ENCODE measurements around the gene OR2V2. TPM values are rescaled to one million over a fixed set of nuclear protein-coding genes. Genes with fewer than 3 reads are reported as not detected.

Gene OR2V2
- not detected in 2 replicates for total RNA-seq

DNA sequence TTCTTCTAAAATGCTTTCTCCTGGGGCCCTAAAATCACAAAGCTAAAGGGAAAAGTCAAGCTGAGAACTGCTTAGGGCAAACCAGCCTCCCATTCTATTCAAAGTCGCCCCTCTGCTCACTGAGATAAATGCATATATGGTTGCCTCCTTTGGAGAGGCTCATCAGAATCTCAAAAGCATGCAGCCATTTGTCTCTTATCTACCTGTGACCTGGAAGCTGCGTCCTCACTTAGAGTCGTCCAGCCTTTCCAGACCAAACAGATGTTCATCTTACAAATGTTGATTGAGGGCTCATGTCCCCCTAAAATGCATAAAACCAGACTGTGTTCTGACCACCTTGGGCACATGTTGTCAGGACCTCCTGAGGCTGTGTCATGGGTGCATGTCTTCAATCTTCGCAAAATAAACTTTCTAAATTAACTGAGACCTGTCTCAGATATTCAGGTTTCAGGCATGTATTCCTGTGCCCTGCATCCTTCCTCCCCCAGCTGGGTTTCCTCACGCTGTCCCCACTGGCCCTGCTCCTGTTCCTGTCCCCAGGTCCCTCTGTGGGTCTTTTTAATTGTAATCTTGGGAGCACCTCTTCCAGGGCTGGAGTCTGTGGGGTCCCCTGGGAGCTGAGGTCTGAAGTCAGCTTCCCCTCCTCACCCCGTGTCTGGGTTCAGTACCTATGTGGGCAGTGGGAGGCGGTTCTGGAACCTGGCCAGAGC is at the start of gene OR2V2:
Gene OR2V2 (plus strand): TSS at position 660 of the 710 bp plus-strand sequence. CDS start 7,357 bp downstream, outside the sequence.

DNA sequence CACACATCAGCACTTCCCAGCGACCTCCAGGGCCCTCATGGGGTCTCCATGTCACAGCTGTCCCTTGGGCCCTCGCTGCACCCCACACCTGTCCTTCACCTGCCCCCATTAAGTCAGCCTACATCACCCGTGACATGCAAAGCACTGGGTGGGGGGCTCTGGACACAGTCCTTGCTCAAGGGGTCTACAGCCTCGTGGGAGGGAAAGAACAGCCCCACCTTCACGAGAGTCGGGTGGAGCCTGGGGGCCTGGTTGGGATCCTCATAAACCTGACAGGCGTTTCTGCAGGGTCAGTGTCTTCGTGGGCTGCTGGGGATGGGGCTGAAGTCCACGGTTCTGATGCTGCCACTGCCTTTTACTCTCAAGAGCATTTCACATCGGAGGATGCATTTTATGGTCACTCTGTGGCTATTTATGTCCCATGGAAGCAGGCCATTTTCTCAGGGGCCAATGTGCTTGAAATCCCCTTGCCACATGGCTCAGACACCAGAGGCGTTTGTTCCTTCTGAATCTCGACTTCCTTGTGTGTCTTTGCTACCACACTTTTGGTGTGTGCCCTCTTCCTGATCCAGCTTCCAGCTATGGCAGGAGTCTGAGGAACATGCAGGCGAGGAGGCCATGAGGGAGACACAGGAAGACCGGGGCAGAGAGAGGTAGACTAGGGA is 16.4 kb upstream of the OR2V2 start, which contains the start of gene OR2V1:
Gene OR2V1 (minus strand): TSS at position 338 of the 665 bp plus-strand sequence. CDS start 5,865 bp downstream, outside the sequence.

GRCh38 chr5:181204826-181205760 is 57.7 kb downstream of the OR2V2 start, which contains the start of gene TRIM7:
Gene TRIM7 (minus strand): TSS chr5:181205196. CDS start chr5:181205110, 86 bp downstream.

Other genes with a start within 250 kb of the OR2V2 start
- not detected in 2 replicates for gene BTNL8, start 248.4 kb upstream of the OR2V2 start, total RNA-seq
- gene BTNL3, start 158.7 kb upstream of the OR2V2 start, total RNA-seq = not detected in 2 replicates
- not detected in 2 replicates for gene BTNL9, start 107.3 kb upstream of the OR2V2 start, total RNA-seq
- not detected in 2 replicates for gene OR2V1, start 16.4 kb upstream of the OR2V2 start, total RNA-seq
- gene TRIM7, start 57.6 kb downstream of the OR2V2 start, total RNA-seq = 0.97 and 3.3 TPM in 2 replicates
- gene TRIM41, start 75.7 kb downstream of the OR2V2 start, total RNA-seq = 10.7 and 12.9 TPM in 2 replicates
- 2,965 and 4,041 TPM in 2 replicates for gene RACK1, start 96.3 kb downstream of the OR2V2 start, total RNA-seq
- 7.8 and 11.6 TPM in 2 replicates for gene TRIM52, start 113.6 kb downstream of the OR2V2 start, total RNA-seq
- 0.52 TPM in 1 of 2 replicates, not detected in the other for gene OR4F3, start 219.7 kb downstream of the OR2V2 start, total RNA-seq

Measured in articular chondrocyte of knee joint (primary cell).